Loucy (cell line): ENCODE data around the gene TMEM231.

Experiments used
- H2AFZ ChIP-seq: fragments of 200-600 bp; sonication (generic); 2 replicates; pipeline ENCODE4 v1.6.0; 2016; ENCODE audit warnings: antibody characterized with exemption, mild to moderate bottlenecking, low read length, moderate library complexity
- H3F3A ChIP-seq: fragments of 200-600 bp; 2 replicates; pipeline ENCODE4 v1.6.0; 2016; ENCODE audit warnings: antibody characterized with exemption, low read depth, mild to moderate bottlenecking
- H3K27me3 ChIP-seq: fragments of 200-600 bp; sonication (generic); 2 replicates; pipeline ENCODE4 v1.6.1; 2014; ENCODE audit warnings: low read length, mild to moderate bottlenecking; ENCODE audit not compliant: insufficient read depth, poor library complexity, severe bottlenecking
- H3K36me3 ChIP-seq: fragments of 200-600 bp; sonication (generic); 2 replicates; pipeline ENCODE4 v1.6.1; 2016; ENCODE audit warnings: low read length; ENCODE audit not compliant: insufficient read depth
- H3K4me1 ChIP-seq: fragments of 200-600 bp; sonication (generic); 2 replicates; pipeline ENCODE4 v1.5.1; 2014; ENCODE audit warnings: low read length, mild to moderate bottlenecking; ENCODE audit not compliant: insufficient read depth, poor library complexity, severe bottlenecking
- H3K4me2 ChIP-seq: fragments of 200-600 bp; sonication (generic); 2 replicates; pipeline ENCODE4 v1.6.0; 2014; ENCODE audit warnings: antibody characterized with exemption, low read length, low read depth, mild to moderate bottlenecking; ENCODE audit not compliant: poor library complexity, severe bottlenecking
- H3K4me3 ChIP-seq: fragments of 200-600 bp; sonication (generic); 2 replicates; pipeline ENCODE4 v1.5.1; 2014; ENCODE audit warnings: low read length, mild to moderate bottlenecking, mixed read lengths; ENCODE audit not compliant: poor library complexity, severe bottlenecking
- H3K79me2 ChIP-seq: fragments of 200-600 bp; sonication (generic); 2 replicates; pipeline ENCODE4 v1.6.1; 2014; ENCODE audit warnings: low read length; ENCODE audit not compliant: insufficient read depth
- H3K9ac ChIP-seq: fragments of 200-600 bp; sonication (generic); 2 replicates; pipeline ENCODE4 v1.6.0; 2014; ENCODE audit warnings: mild to moderate bottlenecking, low read depth, low read length, moderate library complexity; ENCODE audit not compliant: poor library complexity, severe bottlenecking
- H3K9me2 ChIP-seq: fragments of 200-600 bp; sonication (generic); replicated peaks from 2 replicates; pipeline ENCODE4 v1.6.1; 2016; ENCODE audit warnings: low read depth, low read length, mixed read lengths
- H3K9me3 ChIP-seq: fragments of 200-600 bp; sonication (generic); 2 replicates; pipeline ENCODE4 v1.6.1; 2014; ENCODE audit warnings: mild to moderate bottlenecking, antibody characterized with exemption, low read length, low read depth; ENCODE audit not compliant: insufficient read depth
- H4K20me1 ChIP-seq: fragments of 200-600 bp; sonication (generic); 2 replicates; pipeline ENCODE4 v1.6.0; 2014; ENCODE audit warnings: antibody characterized with exemption, low read length, mild to moderate bottlenecking; ENCODE audit not compliant: insufficient read depth, poor library complexity, severe bottlenecking
- EZH2phosphoT487 ChIP-seq: fragments of 200-600 bp; IDR thresholded peaks from 2 replicates; pipeline ENCODE4 v1.6.1; 2018; ENCODE audit warnings: antibody characterized with exemption, mild to moderate bottlenecking, moderate library complexity, borderline replicate concordance
- TF ChIP-seq, protein P1 (sequence below): fragments of 200-600 bp; sonication (generic); conservative IDR thresholded peaks from 2 replicates; pipeline ENCODE4 v1.5.1; 2014; ENCODE audit warnings: mild to moderate bottlenecking, antibody characterized with exemption, low read length

TMEM231 gene

GRCh38 chr16:75537776-75538175 is 18.3 kb downstream of the TMEM231 start:
- Histone ChIP-seq H2AFZ (no peak overlapping the region), H3K36me3 (no peaks in the 10 kb centered on the region), H3K4me3 (no peak overlapping the region), H3F3A (no peaks in the 10 kb centered on the region), H3K79me2 (no peaks in the 10 kb centered on the region), H3K9me2 (no peaks in the 10 kb centered on the region), H3K27me3 (no peaks in the 10 kb centered on the region), H3K9me3 (no peaks in the 10 kb centered on the region), H4K20me1 (no peaks in the 10 kb centered on the region), H3K4me1 (no peaks in the 10 kb centered on the region), H3K9ac (no peak overlapping the region), H3K4me2 (no peak overlapping the region)
- TF ChIP-seq EZH2phosphoT487 = no peak

DNA sequence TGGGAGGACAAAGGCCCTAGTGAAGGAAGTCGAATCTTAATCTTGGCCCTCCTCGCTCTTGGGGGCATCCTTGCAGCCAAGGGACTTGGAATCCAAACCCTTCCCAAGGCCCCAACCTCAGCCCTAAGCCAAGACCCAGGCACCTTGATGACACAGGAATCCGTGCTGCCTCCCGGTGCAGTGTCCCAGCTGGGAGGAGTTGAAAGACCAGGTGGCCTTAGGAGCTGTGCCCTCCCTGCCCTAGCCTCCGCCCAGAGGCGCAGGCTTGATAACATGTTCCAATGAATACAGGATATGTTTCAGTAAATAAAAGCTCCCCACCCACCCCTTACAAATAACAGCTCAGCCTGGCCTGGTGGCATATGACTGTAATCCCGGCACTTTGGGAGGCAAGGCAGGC is 20.2 kb downstream of the TMEM231 start, which contains the start of gene CHST5:
TSS of gene CHST5 (minus strand) at position 208 of the 400 bp plus-strand sequence. CDS start 5,724 bp downstream, outside the sequence.
- H3F3A ChIP-seq = no peaks in the 10 kb centered on the region
- no peaks in the 10 kb centered on the region for H3K27me3 ChIP-seq
- H3K4me3 ChIP-seq = no peak within 1 kb of the TSS
- H3K36me3 ChIP-seq = no peaks in the 10 kb centered on the region
- no peak for TF ChIP-seq EZH2phosphoT487
- TF ChIP-seq, protein P1, sequence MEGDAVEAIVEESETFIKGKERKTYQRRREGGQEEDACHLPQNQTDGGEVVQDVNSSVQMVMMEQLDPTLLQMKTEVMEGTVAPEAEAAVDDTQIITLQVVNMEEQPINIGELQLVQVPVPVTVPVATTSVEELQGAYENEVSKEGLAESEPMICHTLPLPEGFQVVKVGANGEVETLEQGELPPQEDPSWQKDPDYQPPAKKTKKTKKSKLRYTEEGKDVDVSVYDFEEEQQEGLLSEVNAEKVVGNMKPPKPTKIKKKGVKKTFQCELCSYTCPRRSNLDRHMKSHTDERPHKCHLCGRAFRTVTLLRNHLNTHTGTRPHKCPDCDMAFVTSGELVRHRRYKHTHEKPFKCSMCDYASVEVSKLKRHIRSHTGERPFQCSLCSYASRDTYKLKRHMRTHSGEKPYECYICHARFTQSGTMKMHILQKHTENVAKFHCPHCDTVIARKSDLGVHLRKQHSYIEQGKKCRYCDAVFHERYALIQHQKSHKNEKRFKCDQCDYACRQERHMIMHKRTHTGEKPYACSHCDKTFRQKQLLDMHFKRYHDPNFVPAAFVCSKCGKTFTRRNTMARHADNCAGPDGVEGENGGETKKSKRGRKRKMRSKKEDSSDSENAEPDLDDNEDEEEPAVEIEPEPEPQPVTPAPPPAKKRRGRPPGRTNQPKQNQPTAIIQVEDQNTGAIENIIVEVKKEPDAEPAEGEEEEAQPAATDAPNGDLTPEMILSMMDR = no peak
- H3K4me2 ChIP-seq = no peak within 1 kb of the TSS
- no peak within 1 kb of the TSS for H3K9ac ChIP-seq
- H2AFZ ChIP-seq = no peak within 1 kb of the TSS
- no peaks in the 10 kb centered on the region for H3K4me1 ChIP-seq
- no peaks in the 10 kb centered on the region for H3K79me2 ChIP-seq
- H3K9me2 ChIP-seq = no peaks in the 10 kb centered on the region
- H4K20me1 ChIP-seq = no peaks in the 10 kb centered on the region
- no peaks in the 10 kb centered on the region for H3K9me3 ChIP-seq

DNA sequence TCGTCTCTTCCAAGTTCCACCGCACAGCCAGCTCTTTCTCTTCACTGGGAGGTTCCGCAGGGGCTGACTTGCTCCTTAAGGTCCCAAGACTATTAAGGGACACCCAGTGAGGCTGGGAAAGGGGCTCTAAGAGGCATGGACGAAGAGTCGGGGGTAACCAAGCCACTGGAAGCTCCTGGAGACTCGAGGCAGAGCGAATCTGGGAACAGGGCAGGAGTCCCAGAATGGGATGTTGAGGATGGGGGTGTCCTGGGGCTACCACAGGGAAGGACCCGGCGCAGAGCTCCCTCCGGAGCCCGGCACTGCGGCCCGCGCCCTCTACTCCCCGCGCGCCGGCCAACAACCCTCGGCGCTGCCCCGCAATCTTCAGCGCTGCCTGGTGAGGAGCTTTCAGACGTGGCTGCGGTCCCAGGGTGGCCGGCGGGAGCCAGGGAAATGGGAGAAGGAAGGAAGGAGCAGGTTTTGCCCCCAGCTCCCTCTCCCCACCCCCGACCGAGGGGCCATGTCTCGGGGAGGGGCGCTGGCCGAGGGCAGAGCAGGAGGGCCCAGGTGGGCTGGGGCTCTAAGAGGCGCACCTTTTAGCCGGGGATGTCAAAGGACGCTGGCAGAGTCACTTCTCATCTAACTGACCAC is 20.7 kb downstream of the TMEM231 start:
- Histone ChIP-seq H3K79me2 (no peaks in the 10 kb centered on the region), H3K4me2 (no peak overlapping the region), H2AFZ (no peak overlapping the region), H3F3A (no peaks in the 10 kb centered on the region), H3K4me3 (no peak overlapping the region), H3K36me3 (no peaks in the 10 kb centered on the region), H3K9me3 (no peaks in the 10 kb centered on the region), H4K20me1 (no peaks in the 10 kb centered on the region), H3K27me3 (no peaks in the 10 kb centered on the region), H3K4me1 (no peaks in the 10 kb centered on the region), H3K9me2 (no peaks in the 10 kb centered on the region), H3K9ac (no peak overlapping the region)
- TF ChIP-seq, protein P1 = no peak
- TF ChIP-seq EZH2phosphoT487 = no peak
